GM10266 (cell line): ENCODE data around the gene ZCCHC2.

Source experiments
- DNase-seq: peaks from one replicate; pipeline ENCODE4 v3.0.0; 2012; ENCODE audit errors: extremely low spot score
- CTCF ChIP-seq: IDR thresholded peaks from 2 replicates; pipeline ENCODE4 v1.5.1; 2012; ENCODE audit warnings: mild to moderate bottlenecking, low read depth; ENCODE audit not compliant: control insufficient read depth, insufficient read depth; ENCODE audit errors: missing control alignments

The ZCCHC2 gene

GRCh38 chr18:62578980-62579511 is 56.2 kb downstream of the ZCCHC2 start:
- no peak for TF ChIP-seq CTCF
- no peak for DNase-seq

- DNase-seq, result no peak
- TF ChIP-seq CTCF, result no peak
Observed at GRCh38 chr18:62583376-62583775, 60.6 kb downstream of the ZCCHC2 start.

- TF ChIP-seq CTCF, result peak; percentile 97
- peak; percentile 80 for DNase-seq
Observed at GRCh38 chr18:62584241-62585120, 61.7 kb downstream of the ZCCHC2 start.

GRCh38 chr18:62585274-62586150 is 62.7 kb downstream of the ZCCHC2 start:
- peak; percentile 12 for TF ChIP-seq CTCF
- no peak for DNase-seq

GRCh38 chr18:62586151-62586774 is 63.4 kb downstream of the ZCCHC2 start:
- peak; percentile 82 for DNase-seq
- peak; percentile 95 for TF ChIP-seq CTCF

- TF ChIP-seq CTCF, result no peak
- DNase-seq, result no peak
Observed at GRCh38 chr18:62586781-62587487, 64.1 kb downstream of the ZCCHC2 start.
